Measurements from ENCODE around the gene HSD17B14. TPM values are rescaled to one million over a fixed set of nuclear protein-coding genes. Genes with fewer than 3 reads are reported as not detected.

Gene HSD17B14
- total and polyA plus RNA-seq, 9 of the 15 experiments (the other 6 are each of a cell fraction or from before 2014, with no cell fraction given) = 0.16 TPM; not detected in 8

DNA sequence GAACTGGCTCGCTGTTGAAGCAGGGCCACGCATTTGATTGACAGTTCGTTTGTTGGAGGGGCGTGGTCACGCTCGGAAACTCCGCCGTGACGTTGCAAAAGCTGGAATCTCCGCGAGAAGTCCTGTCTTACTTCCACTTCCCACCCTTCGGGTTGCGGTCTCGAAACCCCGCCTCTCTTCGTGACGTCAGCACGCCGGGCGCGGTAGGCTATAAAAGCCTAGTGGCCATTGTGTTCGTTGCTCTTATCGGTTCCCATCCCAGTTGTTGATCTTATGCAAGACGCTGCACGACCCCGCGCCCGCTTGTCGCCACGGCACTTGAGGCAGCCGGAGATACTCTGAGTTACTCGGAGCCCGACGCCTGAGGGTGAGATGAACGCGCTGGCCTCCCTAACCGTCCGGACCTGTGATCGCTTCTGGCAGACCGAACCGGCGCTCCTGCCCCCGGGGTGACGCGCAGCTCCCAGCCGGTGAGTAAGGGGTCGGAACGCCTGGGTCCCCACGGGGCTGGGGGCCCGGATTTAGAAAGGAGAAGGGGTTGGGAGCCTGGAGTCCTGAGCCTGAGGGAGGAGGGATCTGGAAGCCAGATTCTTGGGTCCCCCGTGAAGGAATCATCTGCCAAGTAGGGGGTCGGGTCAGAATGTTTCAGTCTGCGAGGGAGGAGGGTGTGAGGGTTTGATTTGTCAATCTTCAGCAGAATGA lies 36.0 kb upstream of the HSD17B14 start, which contains the start of gene PPP1R15A (continued):
- TF ChIP-seq, protein P1, sequence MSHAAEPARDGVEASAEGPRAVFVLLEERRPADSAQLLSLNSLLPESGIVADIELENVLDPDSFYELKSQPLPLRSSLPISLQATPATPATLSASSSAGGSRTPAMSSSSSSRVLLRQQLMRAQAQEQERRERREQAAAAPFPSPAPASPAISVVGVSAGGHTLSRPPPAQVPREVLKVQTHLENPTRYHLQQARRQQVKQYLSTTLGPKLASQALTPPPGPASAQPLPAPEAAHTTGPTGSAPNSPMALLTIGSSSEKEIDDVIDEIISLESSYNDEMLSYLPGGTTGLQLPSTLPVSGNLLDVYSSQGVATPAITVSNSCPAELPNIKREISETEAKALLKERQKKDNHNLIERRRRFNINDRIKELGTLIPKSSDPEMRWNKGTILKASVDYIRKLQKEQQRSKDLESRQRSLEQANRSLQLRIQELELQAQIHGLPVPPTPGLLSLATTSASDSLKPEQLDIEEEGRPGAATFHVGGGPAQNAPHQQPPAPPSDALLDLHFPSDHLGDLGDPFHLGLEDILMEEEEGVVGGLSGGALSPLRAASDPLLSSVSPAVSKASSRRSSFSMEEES (CRISPR knock-in tag; IDR thresholded peaks at IDR 0.05) = no peak; the same call in 1 of the 2 replicates
- TF ChIP-seq TCF7L2 (IDR thresholded peaks at IDR 0.05; ENCODE audit: low read depth, low read length) (no peak), U2AF2 (optimal IDR thresholded peaks at IDR 0.05; ENCODE audit: low read depth, low read length) (no peak), ZNF696 (CRISPR knock-in tag; conservative IDR thresholded peaks at IDR 0.05) (no peak), GTF2A2 (tag; IDR thresholded peaks at IDR 0.05) (peak; percentile 95), CBX2 (IDR thresholded peaks at IDR 0.05; ENCODE audit: insufficient read depth, low read length, poor library complexity, severe bottlenecking) (no peak), ZNF717 (CRISPR knock-in tag; IDR thresholded peaks at IDR 0.05) (no peak), KDM2B (CRISPR knock-in tag; IDR thresholded peaks at IDR 0.05) (peak; percentile 84; the same call in 1 of the 2 replicates), SIN3A (IDR thresholded peaks at IDR 0.05; ENCODE audit: borderline replicate concordance in 2 of 2, control insufficient read depth in 1 of 2, low read depth in 2 of 2, low read length in 2 of 2) (peak; percentile 58 to 81; a peak in 3 of 4 replicates), MAFG (tag; conservative IDR thresholded peaks at IDR 0.05) (peak; percentile 94), RBM14 (IDR thresholded peaks at IDR 0.05; ENCODE audit: borderline replicate concordance, insufficient read depth, low read depth, low read length) (0 out of 2 replicates have a peak, but pooled peaks have one; percentile 84), MCM7 (IDR thresholded peaks at IDR 0.05) (no peak), ZNF785 (CRISPR knock-in tag; IDR thresholded peaks at IDR 0.05) (no peak), SIRT6 (IDR thresholded peaks at IDR 0.05; ENCODE audit: low read depth, low read length) (peak; percentile 75), ZBTB17 (CRISPR knock-in tag; IDR thresholded peaks at IDR 0.05) (no peak; the same call in 1 of the 2 replicates), SRSF9 (IDR thresholded peaks at IDR 0.05; ENCODE audit: borderline replicate concordance, low read depth, low read length) (no peak), TAL1 (IDR thresholded peaks at IDR 0.05) (no peak; the same call in 1 of the 2 replicates), ZNF584 (CRISPR knock-in tag; IDR thresholded peaks at IDR 0.05; ENCODE audit: low read depth) (no peak; the same call in 1 of the 2 replicates), HLTF (IDR thresholded peaks at IDR 0.05) (no peak), FOXA1 (IDR thresholded peaks at IDR 0.05; ENCODE audit: borderline replicate concordance) (no peak), RAD21 (CRISPR knock-in tag; conservative IDR thresholded peaks at IDR 0.05 in 1 of 2, IDR thresholded peaks at IDR 0.05 in 1 of 2) (peak; percentile 27 to 41), TCF3 (CRISPR knock-in tag; IDR thresholded peaks at IDR 0.05) (peak; percentile 68), EWSR1 (IDR thresholded peaks at IDR 0.05; ENCODE audit: borderline replicate concordance, low read depth, partially characterized antibody) (no peak), KDM4B (IDR thresholded peaks at IDR 0.05; ENCODE audit: borderline replicate concordance in 2 of 2, low read depth in 1 of 2) (no peak; a peak in 1 of 4 replicates), MEIS2 (IDR thresholded peaks at IDR 0.05; ENCODE audit: partially characterized antibody) (peak; percentile 94), ARID1B (IDR thresholded peaks at IDR 0.05) (0 out of 2 replicates have a peak, but pooled peaks have one; percentile 49)
- TF ChIP-seq, protein P2, sequence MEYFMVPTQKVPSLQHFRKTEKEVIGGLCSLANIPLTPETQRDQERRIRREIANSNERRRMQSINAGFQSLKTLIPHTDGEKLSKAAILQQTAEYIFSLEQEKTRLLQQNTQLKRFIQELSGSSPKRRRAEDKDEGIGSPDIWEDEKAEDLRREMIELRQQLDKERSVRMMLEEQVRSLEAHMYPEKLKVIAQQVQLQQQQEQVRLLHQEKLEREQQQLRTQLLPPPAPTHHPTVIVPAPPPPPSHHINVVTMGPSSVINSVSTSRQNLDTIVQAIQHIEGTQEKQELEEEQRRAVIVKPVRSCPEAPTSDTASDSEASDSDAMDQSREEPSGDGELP (CRISPR knock-in tag; IDR thresholded peaks at IDR 0.05; ENCODE audit: borderline replicate concordance) = peak; percentile 87

All from K562 (cell line).